IPS DF 4.7 (cell line): ENCODE data around the gene MAPK14.

Experiments used
- DNase-seq: peaks from one replicate; pipeline ENCODE4 v3.0.0-alpha.2; 2013; ENCODE audit warnings: low spot score; ENCODE audit errors: extremely low read depth

The MAPK14 gene

DNA sequence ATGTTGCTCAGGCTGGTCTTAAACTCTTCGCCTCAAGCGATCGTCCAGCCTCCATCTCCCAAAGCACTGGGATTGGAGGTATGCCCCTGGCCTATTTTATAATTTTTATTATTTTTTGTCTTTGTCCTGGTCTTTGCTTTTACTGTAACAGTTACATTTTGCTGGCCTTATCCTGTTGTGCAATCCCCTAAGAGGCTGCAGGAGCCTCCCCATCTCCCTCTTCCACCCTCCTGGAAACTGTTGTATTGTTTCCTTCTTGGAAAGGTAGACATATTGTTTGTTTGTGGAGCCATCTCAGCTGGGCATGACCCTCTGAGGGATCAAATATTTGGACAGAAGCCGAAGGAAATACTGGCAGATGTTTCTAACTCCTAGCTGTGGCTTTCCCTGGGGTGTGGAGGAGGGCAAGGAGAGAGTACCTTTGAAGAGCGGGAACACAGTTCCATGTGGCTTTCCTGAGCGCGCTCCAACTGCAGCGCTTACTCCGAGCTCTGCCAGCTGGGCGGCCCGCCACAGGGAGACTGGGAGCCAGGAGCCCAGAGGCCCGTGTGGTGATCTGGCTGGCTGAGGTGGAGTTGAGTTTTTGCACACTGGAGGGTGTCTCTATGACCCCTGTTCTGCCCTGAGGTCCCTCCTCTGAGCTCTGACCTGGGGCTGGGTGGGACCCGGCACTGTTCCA lies 107.6 kb downstream of the MAPK14 start:
- no peak for DNase-seq

DNA sequence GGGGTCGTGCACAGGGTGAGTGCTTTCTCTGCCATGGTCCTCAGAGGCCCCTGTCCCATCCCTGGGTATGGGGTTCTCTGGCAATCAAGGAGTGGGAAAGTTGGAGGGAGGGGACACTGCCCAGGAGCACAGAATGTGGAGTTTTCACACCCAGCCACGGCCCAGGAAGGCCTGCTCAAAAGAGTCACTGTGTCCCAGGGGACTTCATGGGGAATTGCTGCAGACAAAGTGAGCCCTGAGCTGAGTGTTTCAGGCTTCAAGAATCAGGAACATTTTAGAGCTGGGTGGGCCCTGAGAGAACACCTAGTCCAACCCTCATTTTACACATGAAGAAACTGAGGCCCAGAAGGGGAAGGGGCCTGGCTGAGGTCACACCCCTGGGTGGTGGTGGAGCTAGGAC lies 108.4 kb downstream of the MAPK14 start:
- DNase-seq = no peak

DNA sequence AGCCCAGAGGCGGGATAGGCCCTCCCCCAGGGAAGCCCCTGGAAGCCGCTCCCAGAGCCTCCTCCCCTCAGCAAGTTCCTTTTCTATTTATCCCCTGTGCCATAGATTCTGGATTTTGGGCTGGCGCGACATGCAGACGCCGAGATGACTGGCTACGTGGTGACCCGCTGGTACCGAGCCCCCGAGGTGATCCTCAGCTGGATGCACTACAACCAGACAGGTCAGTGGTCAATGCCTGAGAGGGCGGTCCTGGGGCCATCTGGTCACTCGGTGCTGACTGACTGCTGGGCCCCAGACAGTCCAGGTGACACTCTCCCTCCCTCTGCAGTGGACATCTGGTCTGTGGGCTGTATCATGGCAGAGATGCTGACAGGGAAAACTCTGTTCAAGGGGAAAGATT lies 108.9 kb downstream of the MAPK14 start:
- DNase-seq = no peak

DNA sequence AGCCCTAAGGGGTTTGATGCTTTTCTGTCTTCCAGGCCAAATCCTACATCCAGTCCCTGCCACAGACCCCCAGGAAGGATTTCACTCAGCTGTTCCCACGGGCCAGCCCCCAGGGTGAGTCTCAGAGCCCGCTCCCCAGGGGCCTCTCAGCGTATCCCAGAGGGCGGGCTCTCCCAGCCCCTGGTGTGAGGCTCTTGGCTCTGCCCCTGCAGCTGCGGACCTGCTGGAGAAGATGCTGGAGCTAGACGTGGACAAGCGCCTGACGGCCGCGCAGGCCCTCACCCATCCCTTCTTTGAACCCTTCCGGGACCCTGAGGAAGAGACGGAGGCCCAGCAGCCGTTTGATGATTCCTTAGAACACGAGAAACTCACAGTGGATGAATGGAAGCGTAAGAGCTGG lies 111.1 kb downstream of the MAPK14 start:
- DNase-seq = no peak

DNA sequence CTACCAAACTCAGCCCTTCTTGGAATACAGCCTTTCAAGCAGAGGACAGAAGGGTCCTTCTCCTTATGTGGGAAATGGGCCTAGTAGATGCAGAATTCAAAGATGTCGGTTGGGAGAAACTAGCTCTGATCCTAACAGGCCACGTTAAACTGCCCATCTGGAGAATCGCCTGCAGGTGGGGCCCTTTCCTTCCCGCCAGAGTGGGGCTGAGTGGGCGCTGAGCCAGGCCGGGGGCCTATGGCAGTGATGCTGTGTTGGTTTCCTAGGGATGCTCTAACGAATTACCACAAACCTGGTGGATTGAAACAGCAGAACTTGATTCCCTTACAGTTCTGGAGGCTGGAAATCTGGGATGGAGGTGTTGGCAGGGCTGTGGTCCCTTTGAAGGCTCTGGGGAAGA lies 111.8 kb downstream of the MAPK14 start:
- DNase-seq = no peak

DNA sequence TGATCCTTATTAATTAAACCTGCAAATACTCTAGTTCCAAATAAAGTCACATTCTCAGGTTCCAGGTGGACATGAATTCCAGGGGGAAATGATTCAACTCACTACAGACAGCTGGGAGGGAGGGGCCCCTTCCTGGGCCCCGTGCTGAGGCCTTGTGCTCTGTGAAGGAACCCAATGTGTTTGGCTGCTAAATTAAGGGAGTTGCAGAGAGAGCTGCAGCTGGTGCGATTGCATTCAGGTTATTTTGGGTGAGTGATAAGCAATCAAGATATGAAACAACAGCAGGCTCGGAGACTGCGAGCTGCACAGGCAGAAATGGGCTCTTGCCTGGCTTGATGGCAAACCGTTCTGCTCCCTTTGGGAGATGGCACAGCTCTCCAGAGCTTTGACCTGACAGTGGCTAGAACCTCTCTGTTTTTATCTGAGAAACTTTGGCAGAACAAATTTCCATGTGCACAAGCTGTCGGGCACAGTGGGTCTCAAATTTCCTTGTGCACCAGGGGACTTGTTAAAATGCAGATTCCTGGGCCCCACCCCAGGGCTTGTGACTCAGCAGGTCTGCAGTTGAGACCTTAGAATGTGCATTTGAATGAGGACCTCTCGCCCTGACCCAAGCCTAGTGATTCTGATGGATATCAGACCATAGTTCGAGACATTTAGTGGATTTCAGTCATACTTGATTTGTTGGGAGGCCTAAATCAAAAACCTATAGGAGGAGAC lies 112.5 kb downstream of the MAPK14 start:
- DNase-seq = no peak

DNA sequence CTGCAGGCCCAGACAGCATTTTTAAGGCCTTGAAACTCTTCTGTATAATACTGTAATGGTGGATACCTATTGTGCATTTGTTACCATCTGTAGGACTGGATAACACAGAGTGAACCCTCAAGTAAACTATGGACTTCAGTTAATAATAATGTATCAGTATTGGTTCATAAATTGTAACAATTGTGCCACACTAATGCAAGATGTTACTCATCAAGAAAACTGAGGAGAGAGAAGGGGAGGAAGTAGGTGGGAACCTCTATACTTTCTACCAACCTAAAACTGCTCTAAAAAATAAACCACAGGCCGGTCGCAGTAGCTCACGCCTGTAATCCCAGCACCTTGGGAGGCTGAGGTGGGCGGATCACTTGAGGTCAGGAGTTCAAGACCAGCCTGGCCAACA lies 113.5 kb downstream of the MAPK14 start:
- no peak for DNase-seq

DNA sequence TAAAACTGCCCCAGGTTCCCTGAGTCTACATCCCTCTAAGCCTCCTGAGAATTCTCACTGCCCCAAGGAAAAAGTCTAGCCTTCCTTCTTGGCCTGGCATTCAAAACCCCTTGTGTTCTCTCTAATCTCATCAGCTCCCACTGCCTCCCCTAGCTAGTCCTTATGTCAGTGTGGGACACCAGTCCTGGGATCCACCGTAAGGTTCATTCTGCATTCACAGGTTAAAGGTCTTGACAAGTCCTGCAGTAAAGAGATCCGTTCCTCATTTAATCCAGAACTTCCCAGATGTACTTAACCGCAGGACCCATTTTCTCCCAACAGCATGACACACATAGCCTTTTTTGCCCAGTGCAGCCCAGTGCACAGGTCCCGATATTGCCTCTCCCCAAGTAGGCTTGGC lies 114.4 kb downstream of the MAPK14 start:
- DNase-seq = no peak

DNA sequence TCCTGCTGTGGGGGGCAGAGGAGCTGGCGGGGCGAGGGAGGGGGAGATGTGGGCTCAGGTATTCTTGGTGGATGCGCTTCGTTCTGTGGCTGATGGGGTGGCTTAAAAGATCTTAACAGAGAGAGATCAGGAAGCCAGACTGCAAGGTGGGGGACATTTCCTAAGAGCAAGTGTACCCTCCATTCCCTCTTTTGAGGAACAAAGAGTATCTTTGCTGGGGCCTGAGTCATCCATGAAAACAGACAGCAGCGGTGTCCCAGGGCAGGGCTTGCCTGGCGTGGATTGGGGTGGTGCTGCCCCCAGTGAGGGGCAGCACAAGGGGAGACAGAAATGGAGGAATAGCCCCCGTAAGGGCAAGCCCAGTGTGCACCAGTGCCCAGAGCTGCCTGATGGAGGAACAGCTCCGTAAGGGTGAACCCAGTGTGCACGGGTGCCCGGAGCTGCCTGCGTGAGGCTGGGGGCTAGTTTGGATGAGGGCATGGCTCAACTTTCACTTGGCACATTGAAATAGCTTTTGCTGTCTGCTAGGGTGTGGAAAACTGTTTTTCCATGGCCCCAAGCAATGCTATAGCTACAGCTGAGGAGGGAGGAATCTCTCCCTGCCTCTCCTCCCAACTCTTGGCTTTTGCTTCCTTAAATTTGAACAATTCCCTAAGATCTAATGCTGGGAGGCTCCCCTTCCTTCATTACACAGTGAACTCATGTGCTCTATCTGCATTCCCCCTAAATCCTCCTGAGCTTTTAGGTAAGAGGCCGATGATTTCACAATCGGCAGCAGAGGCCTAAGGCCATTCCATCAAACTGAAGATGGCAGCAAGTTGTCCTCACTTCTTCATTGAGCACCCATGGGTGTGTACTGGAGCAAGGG lies 115.6 kb downstream of the MAPK14 start:
- no peak for DNase-seq

DNA sequence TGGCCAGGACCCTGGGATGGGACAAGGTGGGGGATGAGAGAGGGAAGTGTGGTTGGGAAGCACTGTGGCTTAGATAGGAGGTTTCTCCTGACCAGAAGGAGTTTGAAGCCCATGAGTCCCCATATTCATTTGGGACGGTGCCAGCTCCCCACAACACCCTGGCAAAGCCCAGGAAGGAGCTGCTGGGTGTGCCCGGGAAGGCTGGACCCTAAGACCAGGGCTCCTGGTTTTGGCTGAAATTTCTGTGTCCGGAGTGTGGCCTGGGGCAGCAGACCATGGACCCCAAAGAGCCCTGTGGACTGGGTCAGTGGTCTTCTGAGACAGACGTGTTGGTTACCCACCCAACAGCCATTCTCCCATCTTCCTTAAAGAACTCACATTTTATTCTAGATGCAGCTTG lies 117.9 kb downstream of the MAPK14 start:
- DNase-seq = no peak

DNA sequence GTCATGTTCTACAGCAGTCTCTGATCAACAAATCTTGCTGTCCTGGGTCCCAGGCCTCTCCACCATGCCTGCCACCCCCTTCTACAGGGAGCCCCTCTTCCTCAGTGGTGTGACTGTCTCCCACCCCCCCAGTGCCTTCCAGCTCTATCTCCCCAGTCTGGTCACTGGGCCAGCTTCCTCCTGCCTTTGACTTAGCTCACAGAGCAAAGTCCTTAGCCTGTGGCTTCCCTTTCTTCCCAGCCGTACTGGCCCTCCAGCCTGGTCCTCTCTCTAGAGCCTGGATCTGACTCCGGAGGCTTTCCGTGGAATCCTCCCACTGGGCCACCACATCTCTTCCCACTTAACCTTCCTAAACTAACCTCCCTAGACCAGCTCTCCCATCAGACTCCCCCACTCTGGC lies 119.7 kb downstream of the MAPK14 start:
- DNase-seq = no peak

DNA sequence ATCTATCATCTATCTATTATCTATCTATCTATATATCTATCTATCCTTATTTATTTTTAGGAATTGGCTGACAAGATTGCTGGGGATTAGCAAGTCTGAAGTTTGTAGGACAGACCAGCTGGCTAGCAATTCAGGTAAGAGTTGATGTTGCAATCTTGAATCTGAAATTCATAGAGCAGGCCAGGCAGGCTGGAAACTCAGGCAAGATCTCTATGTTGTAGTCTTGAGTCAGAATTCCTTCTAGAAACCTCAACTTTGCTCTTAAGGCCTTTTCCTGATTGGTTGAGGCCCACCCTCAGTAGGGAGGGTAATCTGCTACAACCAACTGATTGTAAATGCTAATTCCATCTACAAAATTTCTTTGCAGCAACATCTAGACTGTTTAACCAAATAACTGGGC lies 121.9 kb downstream of the MAPK14 start:
- DNase-seq = no peak

DNA sequence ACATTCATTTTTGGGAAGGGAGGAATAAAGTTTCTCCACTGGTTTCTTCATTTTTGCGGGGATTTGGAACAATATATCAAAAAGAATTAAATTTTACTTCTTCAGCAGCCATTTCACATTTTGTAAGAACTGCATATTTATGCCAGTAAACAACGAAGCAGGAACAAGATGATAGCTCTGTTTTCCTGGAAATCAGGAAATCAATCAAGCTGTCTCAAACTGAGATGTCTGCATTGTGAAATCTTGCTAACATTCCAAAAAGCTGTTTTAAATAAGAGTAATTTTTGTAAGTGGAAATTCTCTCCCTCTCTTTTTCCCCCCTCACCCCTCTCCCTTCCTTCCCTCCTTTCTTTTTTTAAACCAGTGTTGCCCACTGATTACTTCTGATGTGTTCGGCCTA lies 122.7 kb downstream of the MAPK14 start:
- DNase-seq = no peak

DNA sequence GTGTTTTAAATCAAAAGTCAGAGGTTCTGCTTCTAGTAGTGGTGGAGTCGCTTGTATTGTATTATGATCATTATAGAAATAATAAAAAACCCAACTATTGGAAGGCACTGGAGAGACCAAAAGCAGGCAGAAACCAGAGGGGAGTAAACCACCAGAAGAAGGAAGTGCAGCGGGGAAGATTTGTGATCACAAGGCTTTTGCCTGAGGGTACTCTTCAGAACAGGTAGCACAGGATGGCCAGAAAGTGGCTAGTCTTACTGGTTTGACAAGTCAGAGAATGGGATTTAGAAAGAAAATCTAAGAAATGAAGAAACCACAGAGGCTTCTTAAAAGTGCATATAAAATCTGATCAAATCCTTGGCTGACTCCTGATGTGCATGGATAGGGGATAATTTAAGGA lies 126.7 kb downstream of the MAPK14 start:
- no peak for DNase-seq

DNA sequence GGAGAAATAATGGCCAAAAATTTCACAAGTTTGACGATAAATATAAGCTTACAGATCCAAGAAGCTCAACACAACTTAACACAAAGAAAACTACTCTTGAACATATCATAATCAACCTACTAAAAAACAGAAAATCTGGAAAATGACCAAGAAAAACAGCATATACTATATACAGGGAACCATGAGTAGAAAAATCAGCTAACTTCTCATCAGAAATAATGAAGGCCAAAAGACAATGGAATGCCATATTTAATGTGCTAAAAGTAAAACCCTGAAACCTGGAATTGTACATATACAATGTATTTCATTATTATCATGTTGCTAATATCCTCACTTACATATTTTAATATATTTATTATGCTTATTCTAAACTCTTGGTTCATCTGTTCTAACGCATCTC lies 128.1 kb downstream of the MAPK14 start:
- DNase-seq = no peak

DNA sequence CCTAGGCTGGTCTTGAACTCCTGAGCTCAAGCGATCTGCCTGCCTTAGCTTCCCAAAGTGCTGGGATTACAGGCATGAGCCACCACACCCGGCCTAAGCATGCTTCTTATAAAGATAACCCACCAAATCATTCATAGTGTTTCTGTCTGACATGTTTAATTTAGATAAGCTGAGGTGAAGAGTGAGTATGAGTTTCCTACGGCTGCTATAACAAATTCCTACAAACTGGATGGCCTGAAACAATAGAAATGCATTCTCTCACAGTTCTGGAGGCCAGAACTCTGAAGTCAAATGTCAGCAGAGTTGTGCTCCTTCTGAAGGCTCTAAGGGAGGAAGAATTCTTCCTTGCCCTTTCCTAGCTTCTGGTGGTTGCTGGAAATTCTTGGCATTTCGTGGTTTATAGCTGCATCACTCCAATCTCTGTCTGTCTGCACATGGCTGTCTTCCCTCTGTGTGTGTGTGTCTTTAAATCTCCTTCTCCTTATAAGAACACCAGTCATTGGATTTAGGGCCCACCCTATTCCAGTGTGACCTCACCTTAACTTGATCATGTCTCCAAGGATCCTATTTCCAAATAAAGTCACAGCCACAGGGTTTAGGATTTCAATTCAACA lies 132.6 kb downstream of the MAPK14 start:
- no peak for DNase-seq
